GM18517 (cell line): Measurements from ENCODE around the gene PLXNA2.

Source experiments
- ATAC-seq: cut with Tn5 transposase; IDR thresholded peaks from one replicate; pipeline ENCODE4 v1.9.1; 2021; ENCODE audit warnings: mild to moderate bottlenecking, moderate library complexity; ENCODE audit not compliant: unreplicated experiment

The PLXNA2 gene

GRCh38 chr1:208183977-208184911 is 59.9 kb downstream of the PLXNA2 start:
- no peak for ATAC-seq

- no peak for ATAC-seq
Measured at GRCh38 chr1:208182880-208183645, 61.1 kb downstream of the PLXNA2 start.

GRCh38 chr1:208181364-208181763 is 62.8 kb downstream of the PLXNA2 start:
- no peak for ATAC-seq

- no peak for ATAC-seq
Measured at GRCh38 chr1:208180421-208180820, 63.8 kb downstream of the PLXNA2 start.

- ATAC-seq, result no peak
Measured at GRCh38 chr1:208179961-208180409, 64.2 kb downstream of the PLXNA2 start.

GRCh38 chr1:208179263-208179816 is 64.8 kb downstream of the PLXNA2 start:
- ATAC-seq, result no peak

GRCh38 chr1:208178091-208178529 is 66.1 kb downstream of the PLXNA2 start:
- ATAC-seq, result no peak

GRCh38 chr1:208177656-208178055 is 66.5 kb downstream of the PLXNA2 start:
- ATAC-seq, result no peak

- ATAC-seq, result no peak
Measured at GRCh38 chr1:208176649-208177048, 67.5 kb downstream of the PLXNA2 start.

GRCh38 chr1:208175508-208175895 is 68.7 kb downstream of the PLXNA2 start:
- no peak for ATAC-seq

GRCh38 chr1:208174731-208175507 is 69.3 kb downstream of the PLXNA2 start:
- ATAC-seq, result no peak

GRCh38 chr1:208174200-208174599 is 70.0 kb downstream of the PLXNA2 start:
- no peak for ATAC-seq

- ATAC-seq, result no peak
Measured at GRCh38 chr1:208173749-208174148, 70.4 kb downstream of the PLXNA2 start.

- ATAC-seq, result no peak
Measured at GRCh38 chr1:208172423-208173145, 71.6 kb downstream of the PLXNA2 start.

- no peak for ATAC-seq
Measured at GRCh38 chr1:208171616-208172422, 72.4 kb downstream of the PLXNA2 start.

- ATAC-seq, result no peak
Measured at GRCh38 chr1:208170252-208170651, 73.9 kb downstream of the PLXNA2 start.

GRCh38 chr1:208169081-208169879 is 74.9 kb downstream of the PLXNA2 start:
- ATAC-seq, result no peak

GRCh38 chr1:208167261-208167869 is 76.8 kb downstream of the PLXNA2 start:
- ATAC-seq, result no peak
